SHP77 (cell line): ENCODE results near the gene STX1A.
A peak's percentile ranks its signal among the peaks of the same experiment; 100 is the strongest.
"Not testable (repeated sequence)": the region's sequence is repeated elsewhere in the genome, so short reads cannot be mapped to it uniquely, and the experiment has no call there.

Experiments
- DNase-seq, 2 experiments: peaks; one replicate each; lab custom pipeline; 2025; lab: John Stamatoyannopoulos, UW

The STX1A gene

DNA sequence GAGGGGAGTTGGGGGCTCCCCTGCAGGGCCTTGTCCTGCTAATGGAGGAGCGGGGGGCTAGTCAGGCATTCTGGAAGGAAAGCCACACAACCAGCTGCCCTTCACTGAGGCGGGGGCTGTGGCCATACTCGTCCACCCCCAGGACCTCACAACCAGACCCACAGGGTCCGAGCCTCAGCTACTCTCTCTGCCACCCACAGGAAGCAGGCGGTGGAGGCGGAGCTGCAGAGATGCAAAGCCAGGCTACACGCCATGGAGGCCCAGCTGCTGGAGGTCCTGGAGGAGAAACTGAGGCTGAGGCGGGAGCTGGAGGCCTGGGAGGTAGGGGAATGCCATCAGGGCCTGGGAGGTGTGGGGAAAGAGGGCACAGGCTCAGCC, 16.0 kb upstream of the STX1A start:
- no peak for DNase-seq

DNA sequence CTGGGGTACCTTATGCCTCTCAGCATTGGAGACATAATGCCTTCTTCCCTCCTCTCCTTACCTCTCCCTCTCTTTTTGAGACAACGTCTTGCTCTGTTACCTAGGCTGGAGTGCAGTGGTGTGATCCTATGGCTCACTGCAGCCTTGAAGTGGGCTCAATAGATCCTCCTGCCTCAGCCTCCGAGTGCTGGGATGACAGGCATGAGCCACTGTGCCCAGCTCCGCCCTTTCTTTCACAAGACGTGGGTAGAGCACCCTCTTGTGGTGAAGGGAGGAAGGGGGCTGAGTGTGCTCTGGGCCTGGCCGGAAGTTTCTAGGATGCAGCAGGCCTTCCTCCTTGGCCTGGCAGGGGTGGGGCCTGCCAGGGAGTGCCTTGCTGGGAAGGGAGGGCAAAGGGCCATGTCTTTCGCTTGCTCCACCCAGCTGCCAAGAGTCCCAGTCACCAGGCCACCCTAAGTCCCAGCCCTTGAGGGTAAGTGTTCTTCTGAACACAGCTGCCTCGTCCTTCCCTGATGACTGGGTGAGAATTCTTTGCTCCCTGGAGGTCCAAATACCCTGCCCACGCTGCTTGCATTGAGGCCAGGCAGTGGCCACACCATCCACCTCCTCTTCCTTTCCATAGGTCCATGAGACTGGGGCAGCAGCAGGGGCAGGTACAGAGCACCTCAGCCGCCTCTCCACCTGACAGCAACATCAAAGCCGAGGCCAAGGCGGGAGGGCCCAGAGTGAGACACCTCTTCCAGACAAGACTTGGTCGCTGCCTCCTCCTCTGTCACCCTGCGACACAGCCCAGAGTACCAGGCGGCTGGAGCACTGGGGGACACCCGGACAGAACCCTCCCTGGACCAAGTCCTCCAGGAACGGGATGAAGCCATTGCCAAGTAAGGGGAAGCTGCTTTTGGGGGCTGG, 15.4 kb upstream of the STX1A start:
- DNase-seq, result peak; percentile 72 to 78

DNA sequence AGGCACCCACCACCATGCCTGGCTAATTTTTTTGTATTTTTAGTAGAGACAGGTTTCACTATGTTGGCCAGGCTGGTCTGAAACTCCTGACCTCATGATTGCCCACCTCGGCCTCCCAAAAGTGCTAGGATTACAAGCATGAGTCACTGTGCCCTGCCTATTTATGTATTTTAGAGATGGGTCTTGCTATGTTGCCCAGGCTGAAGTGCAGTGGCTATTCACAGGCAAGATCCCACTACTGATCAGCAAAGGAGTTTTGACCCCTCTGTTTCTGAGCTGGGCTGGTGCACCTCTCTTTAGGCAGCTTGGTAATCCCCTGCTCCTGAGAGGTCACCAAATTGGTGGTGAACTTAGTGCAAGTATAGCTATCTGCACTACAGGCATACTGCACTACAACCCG, 12.9 kb upstream of the STX1A start:
- no peak for DNase-seq

DNA sequence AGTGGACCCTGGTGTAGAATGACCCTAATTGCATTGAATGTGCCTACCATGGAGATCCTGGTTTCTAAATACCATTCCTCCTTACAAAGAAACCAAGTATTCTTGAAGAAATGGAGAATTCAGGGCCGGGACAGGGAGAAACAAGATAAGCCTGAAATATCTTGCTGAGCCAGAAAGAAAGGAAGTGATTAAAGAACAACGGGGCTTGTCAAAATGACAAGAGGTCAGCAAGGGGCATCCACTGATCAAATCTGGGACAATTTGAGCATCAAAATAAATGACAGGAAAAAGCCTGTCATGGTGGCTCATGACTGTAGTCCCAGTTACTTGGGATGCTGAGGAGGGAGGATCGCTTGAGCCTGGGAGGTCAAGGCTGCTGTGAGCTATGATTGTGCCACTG, 11.0 kb upstream of the STX1A start:
- no peak for DNase-seq

DNA sequence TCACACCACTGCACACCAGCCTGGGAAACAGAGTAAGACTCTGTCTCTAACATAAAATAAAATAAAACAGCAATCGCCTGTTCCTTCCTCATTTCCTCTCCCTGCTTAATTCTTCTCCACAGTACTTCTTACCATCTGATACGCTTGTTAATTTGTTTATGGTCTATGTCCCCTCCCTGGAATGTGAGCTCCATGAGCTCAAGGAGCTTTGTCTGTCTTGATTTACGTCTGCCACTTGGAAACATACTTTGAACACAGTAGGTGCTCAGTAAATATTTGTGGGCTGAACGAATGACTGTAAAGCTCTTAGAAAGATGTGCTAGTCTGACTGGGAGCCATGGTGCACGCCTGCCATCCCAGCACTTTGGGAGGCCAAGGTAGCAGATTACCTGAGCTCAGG, 9.1 kb upstream of the STX1A start:
- DNase-seq, result no peak

DNA sequence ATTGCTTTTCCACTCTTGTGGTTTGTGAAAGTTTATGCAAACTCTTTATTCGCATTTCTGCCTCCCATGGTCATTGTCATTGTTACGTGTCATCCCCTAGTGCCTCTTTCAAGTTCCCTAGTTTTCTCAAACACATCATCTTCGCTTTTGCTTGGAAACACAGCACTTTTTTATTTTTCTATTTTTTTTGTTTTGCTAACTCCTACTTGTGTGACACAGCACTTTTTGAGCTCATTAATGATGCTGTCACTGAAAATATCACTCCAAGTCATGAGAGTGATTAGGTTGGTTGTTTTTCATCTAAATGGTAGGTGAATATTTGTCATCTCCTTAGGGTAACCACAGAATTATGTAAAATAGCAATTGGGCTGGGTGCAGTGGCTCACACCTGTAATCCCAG, 8.5 kb upstream of the STX1A start:
- no peak for DNase-seq

DNA sequence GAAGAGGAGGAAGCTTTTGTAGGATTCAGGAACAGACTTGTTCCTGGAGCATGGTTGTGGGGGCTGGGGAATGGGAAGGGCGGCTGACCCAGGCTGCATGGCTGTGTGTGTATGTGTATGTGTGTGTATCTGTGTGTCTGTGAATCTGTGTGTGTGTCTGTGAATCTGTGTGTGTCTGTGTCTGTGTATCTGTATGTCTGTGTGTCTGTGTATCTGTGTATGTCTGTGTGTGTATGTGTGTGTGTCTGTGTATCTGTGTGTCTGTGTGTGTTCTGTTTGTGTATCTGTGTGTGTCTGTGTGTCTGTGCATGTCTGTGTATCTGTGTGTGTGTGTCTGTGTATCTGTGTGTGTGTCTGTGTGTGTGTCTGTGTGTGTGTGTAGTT, 6.6 kb upstream of the STX1A start:
- DNase-seq, result no peak

DNA sequence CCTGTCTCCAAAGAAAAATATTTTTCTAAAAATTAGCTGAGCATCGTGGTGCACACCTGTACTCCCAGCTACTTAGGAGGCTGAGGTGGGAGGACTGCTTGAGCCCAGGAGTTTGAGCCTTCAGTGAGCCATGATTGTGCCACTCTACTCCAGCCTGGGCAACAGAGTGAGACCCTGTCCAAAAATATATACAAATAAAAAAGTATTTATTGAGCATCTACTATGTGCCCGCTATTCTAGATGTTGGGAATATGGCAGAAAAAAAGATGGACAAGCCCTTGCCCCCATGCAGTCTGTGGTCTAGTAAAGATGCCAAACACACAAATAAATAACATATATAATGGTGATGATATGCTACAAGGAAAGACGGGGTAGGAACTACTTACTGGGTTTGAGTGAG, 4.3 kb upstream of the STX1A start:
- no peak for DNase-seq

DNA sequence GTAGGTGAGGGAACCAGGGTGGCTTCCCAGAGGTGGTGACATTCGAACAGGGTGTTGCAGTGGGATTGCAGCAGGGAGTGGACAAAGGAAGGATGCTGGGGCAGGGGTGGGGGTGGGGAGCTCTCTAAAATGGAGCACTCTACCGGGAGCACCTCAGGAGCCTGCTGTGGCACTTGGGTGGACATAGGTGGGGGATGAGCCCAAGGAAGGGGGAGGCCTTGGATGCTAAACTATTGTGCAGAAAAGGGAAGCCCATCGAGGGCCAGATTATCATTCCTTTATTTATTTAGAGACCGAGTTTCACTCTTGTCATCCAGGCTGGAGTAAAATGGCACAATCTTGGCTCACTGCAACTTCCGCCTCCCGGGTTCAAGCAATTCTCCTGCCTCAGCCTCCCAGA, 3.3 kb upstream of the STX1A start:
- DNase-seq, result no peak

DNA sequence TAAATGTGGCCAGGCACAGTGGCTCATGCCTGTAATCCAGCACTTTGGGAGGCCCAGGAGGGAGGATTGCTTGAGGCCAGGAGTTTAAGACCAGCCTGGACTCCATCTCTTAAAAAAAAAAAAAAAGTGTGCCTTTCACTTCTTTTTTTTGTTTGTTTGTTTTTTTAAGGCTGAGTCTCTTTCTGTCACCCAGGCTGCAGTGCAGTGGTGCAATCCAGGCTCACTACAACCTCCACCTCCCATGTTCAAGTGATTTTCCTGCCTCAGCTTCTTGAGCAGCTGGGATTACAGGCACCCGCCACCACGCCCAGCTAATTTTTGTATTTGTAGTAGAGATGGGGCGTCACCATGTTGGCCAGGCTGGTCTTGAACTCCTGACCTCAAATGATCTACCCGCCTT, 2.7 kb upstream of the STX1A start:
- DNase-seq, result not testable (repeated sequence)

DNA sequence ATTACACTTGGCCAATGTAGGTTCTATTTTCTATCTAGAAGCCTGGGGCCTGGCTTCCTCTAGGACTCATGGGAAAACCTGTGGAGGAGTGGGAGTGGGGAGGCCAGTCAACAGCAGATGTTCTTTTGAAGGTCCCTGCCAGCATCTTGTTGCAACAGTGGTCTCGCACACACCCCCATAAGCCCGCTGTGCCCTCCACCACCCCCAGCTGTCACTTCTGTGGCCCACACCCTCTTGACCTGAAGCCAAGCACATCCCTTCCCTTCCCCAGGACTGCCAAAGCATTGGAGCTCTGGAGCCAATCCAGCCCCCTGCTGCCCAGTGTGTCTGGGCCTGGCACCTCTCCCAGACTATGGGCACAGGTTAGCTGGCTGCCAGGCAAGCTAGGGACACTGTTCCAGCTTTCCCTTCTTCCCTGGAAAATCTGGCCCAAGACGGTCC, 1.9 kb upstream of the STX1A start:
- no peak for DNase-seq

DNA sequence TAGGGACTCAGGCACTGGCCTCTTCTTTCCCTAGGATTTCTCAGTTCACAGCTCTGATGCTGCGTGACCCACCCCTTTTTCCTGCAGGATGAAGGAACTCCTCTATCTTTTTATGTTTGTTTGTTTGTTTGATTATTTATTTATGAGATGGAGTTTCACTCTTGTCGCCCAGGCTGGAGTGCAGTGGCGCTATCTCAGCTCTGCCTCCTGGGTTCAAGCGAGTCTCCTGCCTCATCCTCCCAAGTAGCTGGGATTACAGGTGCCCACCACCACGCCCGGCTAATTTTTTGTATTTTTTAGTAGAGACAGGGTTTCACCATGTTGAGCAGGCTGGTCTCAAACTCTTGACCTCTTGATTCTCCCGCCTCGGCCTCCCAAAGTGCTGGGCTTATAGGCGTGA, 974 bp upstream of the STX1A start:
- DNase-seq, result not testable (repeated sequence)

DNA sequence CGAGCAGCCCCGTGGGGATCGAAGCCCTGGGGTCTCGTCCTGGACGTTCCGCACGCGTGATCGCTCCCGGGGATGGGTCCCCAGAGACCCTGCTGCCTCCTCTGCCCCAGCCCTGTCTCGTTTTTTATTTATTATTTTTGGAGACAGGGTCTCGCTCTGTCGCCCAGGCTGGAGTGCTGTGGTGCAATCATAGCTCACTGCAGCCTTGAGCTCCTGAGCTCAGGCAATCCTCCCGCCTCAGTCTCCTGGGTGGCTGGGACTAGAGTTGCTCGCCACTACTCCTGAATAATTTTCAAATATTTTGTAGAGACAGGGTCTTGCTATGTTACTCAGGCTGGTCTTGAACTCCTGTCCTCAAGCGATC, 319 bp upstream of the STX1A start:
- DNase-seq, result no peak

DNA sequence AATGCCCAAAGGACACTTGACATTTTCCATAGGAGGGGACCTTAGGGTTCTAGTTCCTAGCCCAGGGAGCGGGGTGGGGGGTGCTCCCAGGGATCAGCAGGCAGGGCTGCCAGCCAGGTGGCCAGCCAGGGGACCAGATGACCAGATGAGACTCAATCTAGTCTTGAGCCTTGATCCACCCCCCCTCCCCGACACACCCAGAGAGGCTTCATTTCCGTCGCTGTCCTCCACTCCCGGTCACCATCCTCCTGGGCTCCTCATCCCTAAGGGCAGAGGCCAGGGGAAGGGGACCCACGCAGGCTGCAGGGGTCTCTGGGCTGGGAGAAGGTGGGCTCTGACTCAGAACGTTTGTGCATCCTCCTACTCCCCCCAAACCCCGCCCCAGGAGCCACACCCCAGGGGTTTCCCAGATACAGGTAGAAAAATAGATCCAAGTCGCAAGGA, 1.0 kb downstream of the STX1A start:
- DNase-seq, result no peak

DNA sequence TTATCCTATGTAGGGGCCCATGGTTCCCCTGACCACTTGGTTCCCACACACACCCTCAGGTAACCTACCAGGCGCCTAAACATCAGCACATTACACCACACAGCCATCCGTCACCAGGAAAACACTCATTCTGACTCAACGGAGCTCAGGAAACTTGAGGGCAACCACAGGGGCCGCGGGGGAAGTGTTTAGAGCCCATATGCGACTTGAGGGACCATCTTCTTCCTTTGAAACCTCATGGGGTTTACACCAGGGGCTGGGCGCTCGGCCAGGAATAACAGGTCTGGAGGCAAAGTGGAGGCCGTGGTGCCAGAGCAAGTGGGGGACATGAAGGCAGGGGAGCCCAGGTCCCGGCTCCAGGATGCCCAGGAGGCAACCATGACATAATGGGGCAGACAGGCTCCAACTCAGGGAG, 1.5 kb downstream of the STX1A start:
- DNase-seq, result no peak

DNA sequence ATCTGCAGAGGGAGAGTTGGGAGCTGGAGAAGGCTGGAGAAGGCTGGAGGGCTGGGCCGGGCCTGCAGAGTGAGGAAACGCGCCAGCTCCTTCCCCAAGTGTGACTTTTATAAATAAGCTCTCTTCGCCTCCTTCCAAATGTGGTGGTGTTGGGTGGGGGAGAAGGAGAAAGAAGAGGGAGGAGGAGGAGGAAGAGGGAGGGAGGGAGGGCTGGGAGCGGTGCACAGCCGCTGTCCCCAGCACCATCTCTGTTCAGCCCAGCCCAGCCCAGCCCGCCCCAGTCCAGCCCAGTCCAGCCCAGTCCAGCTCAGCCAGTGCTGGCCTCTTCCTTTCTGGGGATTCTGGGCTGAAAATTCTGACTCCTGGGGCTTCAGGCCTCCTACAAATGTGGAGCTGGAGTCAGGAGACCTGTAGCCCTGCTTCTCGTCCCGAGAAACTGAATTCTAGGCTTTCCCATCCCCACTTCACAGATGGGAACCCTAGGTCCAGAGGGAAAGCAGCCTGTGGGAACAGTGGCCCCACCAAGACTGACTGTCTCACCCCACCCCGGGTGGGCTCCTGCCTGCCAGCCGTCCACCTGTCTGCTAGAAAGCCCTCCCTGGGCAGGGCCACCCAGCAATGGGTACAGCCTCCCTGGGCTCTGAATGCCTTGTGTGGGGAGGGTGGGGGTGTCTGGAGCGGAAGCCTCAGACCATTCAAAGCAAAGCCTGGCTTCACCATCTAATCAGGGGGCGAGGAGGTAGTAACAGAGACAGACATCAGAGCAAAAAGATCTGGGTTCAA, 2.3 kb downstream of the STX1A start:
- DNase-seq, result no peak

DNA sequence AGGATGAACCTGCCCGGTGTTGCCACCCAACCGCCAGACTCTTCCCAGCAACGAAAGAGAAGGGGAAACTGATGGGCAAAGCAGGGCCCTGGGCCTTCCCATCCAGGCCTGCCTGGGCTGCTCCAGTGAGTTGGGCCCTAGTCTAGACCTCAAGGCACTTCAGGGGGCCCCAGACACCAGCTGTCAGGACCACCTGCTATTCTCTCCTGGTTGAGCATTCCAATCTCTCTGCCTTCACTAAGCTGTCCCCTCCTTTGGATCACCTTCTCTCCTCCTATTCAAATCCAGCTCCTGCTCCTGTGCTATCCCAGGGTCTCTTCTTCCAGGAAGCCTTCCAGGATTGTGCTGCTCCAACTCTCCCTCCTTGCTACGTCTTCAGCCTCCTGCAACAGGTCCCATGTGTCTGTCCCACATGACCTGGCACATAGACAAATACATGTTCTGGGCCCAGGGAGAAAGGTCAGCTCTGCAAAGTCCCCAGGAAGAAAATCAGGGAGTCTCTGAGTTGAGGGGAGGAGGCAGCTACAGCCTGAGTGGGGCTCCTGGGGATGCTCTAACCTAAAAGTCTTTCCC, 3.1 kb downstream of the STX1A start:
- DNase-seq, result no peak

DNA sequence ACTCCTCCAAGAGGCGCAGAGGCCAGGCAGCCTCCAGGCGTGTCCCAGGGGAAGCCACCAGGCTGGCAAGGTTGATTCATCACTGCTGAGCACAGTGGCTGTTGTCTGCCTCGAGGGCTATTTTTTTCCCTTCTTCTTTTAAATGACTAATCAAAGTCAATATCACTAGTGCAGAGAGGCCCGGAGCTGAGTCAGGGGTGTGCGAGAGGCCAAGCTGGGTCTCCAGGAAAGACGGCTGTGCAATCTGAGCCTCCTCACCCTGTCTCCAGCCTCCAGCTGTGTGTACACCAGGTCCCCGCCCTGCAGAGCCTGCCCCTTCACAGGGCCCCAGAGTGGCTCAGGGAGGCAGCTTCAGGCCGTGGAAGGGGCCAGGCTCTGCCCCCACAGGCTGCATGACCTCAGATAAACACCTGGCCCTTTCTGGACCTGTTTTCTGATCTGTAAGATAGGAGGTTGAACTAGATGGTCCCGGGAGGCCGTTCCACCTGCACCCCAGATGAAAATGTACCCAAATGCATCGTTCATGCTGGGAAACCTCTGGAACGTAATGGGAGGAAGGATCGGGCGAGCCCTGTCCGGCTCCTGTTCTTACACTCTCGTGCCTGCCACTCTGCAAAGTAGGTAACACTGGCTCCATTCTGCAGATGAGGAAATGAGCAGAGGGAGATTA, 3.7 kb downstream of the STX1A start:
- DNase-seq, result peak; percentile 83 to 90

DNA sequence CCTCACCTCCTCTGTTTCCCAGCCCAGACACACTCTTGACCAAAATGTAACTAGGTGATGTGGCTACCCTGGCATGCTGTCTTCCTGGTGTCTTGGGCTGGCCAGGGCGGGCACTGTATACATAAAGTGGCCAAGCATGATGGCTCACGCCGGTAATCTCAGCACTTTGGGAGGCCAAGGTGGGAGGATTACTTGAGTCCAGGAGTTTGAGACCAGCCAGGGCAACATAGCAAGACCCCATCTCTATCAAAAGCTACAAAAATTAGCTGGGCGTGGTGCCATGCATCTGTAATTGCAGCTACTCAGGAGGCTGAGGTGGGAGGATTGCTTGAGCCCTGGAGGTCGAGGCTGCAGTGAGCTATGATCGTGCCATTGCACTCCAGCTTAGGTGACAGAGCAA, 6.2 kb downstream of the STX1A start:
- not testable (repeated sequence) for DNase-seq

DNA sequence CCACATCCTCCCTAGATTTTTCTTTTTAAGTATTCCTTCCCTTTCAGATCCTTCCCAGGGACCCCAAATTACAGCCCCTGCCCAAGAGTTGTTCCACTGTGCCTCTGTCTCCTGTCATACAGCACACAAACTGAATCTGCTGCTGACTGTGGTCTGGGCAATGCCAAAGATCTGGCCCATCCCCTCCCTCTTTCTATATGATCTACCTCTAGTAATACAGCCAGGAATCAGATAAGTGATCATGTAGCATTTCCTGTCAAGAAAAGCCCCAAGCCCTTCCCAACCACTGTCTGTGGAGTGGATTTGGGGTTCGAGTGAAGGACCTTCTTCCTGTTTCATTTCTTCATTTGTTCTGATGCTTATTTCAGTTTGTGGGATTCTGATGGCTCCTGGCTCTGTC, 6.7 kb downstream of the STX1A start:
- no peak for DNase-seq

DNA sequence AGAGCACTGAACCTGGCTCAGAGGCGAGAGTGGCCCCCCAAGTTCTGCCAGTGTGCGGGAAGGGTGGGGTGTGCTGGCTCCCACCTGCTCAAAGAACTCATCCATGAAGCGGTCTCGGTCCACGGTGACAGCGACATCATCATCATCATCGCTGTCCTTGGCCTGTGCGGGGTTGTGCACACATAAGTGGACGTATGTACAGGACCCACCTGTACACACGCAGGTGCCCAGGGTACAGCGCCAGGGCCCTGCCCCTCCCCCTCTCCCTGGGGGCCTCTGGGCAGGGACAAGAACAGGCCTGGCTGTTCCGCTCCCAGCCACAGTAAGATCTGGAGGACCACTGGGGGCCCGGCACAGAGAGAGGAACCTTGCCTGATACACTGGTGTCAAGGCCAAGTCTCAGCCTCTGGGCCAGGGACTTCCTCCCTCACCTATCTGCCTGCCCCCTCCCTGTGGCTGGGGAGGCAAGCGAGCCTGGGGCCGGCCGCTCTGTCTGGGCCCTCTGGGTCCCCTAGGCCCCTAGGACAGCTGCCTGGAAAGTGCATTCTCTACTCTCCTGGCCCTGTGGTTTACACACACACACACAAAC, 10.4 kb downstream of the STX1A start:
- no peak for DNase-seq

DNA sequence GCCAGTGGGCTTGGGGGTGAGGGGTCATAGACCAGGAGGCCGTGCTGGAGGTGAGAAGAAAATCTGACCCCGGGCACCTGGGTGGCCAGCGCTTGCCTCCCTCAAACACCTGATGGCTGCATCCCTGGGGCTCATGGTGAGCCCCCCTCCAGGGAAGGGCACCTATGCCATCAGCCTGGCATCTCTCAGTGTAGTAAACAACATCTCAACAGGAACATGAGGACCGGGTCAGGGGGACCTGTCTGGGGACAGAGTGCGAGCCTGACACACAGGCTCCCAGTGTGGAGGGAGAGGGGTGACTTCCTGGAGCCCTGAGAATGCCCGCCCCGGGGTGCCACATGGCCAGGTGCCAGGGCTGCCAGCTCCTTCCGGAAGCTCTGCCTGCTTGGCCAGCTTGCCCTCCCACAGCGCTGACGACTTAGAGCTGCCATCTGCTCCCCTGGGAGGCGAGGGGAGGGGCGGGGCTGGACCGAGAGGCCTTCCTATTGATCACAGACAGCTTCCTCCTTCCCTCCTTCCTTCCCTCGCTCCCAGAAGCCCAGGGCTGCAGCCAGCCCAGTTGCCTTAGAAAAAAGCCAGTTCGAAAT, 12.3 kb downstream of the STX1A start:
- peak; percentile 65 to 85 for DNase-seq
